Frontal cortex (tissue), 4 donors: Measurements from ENCODE around the gene TPRG1. TPM values are rescaled to one million over a fixed set of nuclear protein-coding genes. Genes with fewer than 3 reads are reported as not detected.

Source experiments
- DNase-seq, 2 donors: peaks; one replicate each; pipeline ENCODE4 v3.0.0; 2012; ENCODE audit warnings: low spot score in 2 of 2
- FAIRE-seq: peaks from 2 replicates; lab custom pipeline; 2012; peaks lifted over from hg19 to GRCh38; lab: Jason Lieb, UNC
- total RNA-seq: library from RNA; depleted of rRNA; stranded (reverse); fragments of >200 nt; gene quantifications from one replicate; pipeline ENCODE4 v1.2.3, GENCODE V29; 2014
- donor health status: control.
- donor health status: control.
- donor health status: control.

Gene TPRG1
- total RNA-seq, result 1.2 TPM

GRCh38 chr3:189171707-189172106 lies at the start of gene TPRG1:
Gene TPRG1, plus strand, starts transcription at chr3:189171971. Its CDS starts 35,414 bp downstream, at chr3:189207385.
- DNase-seq (no peak), FAIRE-seq (no peak)

- DNase-seq (no peak), FAIRE-seq (no peak)
These were observed 49.7 kb upstream of the TPRG1 start for GRCh38 chr3:189122110-189122509.

GRCh38 chr3:189122526-189123205 lies 49.1 kb upstream of the TPRG1 start:
- no peak for FAIRE-seq
- no peak for DNase-seq

DNA sequence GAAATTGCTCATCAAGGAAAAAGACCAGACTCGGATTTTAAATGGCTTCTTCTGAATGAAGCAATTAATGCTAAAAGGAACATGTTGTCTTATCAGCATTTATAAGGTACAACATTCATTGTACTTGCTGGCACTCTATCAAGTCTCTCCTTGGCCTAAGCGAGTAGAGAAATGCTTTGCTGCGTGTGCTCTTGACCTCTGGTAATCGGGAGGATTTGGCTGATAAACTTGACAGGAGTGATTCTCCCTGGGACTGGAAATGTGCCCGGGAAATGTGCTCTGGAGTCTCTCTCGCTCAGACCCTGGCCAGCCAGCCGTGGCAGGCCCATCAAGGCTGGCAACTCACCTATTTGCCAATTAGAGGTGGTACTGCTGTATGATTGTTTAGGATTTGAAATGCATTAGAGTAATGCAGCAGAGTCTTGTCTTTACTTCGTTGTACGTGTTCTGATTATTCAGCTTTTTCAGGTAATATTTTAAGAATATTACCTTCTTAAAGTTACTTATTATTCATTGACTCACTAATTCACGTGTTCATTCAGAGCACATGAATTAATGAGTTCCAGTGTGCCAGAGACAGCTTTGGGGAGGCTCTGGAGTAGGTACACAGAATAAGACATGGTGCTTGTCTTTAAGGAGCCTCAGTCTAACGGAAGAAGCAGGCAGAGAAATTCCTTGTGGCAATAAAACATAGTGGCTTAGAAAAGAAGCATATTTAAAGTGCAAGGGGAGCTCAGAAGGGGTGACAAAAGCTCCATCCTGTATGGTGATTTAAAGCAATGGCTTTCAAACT lies 48.0 kb upstream of the TPRG1 start:
- DNase-seq, result no peak
- FAIRE-seq, result no peak

DNA sequence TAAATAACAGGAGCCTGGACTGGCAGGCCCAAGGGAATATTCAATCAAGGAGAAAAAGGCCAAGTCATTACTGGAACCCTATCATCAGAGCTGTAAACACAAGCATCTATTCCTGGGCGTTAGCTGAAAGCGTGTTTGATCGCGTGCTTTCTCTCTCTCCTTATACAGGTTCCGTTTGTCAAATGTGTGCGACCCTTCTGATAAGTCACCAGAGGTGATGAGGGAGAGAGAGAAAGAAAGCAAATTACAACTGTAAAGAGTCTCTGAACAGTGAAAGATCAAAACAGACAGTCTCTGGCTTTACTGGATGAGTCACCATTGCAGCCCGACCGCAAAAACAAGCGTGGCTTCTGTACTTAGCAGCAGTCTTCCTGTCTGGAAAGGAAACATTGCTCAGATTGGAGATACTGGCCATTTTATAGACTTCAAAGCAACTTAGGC lies 39.5 kb upstream of the TPRG1 start:
- no peak for FAIRE-seq
- DNase-seq, result no peak

DNA sequence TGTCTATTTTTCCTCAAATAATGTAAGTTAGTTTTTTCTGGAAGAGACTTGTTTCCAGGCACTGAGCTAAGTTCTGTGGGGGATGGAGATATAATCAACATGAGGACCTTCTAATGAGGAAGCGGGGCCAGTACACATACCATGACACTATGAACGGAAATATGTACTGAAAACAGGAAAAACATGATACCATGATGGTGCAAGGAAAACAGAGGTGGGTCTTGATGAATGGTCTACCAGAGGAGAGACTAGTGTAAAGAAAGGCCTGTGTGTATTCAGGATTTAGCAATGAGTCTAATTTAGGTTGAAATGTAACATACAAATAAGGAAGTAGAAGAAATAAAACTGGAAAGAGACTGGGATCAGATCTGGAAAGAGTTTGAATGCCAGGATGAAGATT lies 38.9 kb upstream of the TPRG1 start:
- DNase-seq (no peak), FAIRE-seq (no peak)

DNA sequence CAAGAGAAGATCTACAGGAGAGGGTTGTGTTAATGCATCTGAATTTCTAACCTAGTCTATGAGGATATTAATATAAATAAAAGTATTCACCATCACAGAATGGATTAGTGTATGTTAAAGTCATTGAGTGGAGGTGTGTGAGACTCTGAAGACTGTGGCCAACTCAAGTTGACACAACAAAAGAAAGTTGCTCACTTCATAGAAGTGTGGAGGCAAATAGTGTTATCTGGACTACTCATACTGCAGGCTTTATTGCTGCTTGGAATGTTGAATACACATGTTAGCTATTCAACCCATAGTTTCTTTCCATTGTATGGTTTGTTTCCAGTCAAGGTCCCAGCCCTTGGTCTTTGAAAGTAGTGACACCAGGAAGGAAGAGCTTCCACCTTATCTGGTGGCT lies 38.0 kb upstream of the TPRG1 start:
- DNase-seq, result no peak
- FAIRE-seq, result no peak

GRCh38 chr3:189137416-189137815 lies 34.4 kb upstream of the TPRG1 start:
- DNase-seq, result no peak
- no peak for FAIRE-seq

GRCh38 chr3:189138901-189139610 lies 32.7 kb upstream of the TPRG1 start:
- FAIRE-seq (no peak), DNase-seq (no peak)

DNA sequence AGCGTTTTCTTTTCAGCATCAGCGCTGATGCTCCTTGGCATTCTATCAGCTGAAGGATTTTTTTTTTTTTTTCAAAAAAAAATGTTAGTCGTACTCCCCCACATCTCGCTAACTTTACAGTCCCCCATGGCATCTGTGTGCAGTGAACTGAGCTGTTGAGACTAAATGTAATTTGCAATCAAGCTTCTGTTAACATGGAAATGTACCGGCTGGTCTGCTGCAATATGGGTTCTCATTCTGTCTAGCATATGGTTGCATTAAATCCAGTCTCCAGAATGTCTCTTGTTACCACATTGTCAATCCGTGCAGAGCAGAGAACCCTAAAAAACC lies 32.2 kb upstream of the TPRG1 start:
- DNase-seq, result no peak

DNA sequence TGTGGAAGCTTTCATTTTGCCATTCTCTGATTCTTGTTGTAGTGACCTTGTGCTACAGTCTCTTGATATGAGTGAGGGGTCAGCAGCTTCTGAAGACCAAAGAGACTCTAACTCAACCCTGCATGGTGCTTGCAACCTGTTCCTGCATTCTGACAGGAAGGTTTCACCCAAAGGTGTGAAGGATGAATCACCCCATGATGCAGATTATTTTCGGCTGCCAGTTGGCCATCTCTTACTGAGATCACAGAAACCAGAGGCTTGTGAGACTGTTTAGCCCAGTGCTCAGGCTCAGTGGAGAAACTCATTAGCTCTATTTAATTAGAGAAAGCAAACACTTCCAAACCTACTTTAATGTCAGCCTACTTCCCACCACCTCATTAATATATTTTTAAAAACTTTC lies 29.2 kb upstream of the TPRG1 start:
- FAIRE-seq (no peak), DNase-seq (no peak)

More for the DNA sequence above, 32.2 kb upstream of the TPRG1 start:
- FAIRE-seq, result no peak

GRCh38 chr3:189143321-189143720 lies 28.4 kb upstream of the TPRG1 start:
- DNase-seq (no peak), FAIRE-seq (no peak)

GRCh38 chr3:189143771-189144170 lies 28.0 kb upstream of the TPRG1 start:
- no peak for DNase-seq
- FAIRE-seq, result no peak

DNA sequence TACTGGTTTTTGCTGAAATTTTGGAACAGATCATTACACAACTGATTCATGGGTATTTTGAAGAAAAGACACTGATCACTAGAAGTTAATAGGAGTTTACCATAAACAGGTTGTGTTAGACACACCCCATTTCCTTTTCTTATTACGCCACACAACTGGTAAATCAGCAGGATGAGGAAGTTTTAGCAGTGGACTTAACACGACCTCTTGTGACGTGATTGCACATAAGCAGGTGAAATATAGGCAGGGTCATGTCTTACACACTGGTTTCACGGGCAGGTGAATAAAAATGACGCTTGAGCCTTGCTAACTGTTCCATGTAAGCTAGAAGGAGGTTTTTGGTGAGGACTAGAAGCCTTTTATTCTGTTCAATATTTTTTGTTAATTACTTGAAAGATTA lies 27.1 kb upstream of the TPRG1 start:
- FAIRE-seq (no peak), DNase-seq (no peak)

- FAIRE-seq (no peak), DNase-seq (no peak)
These were observed 24.9 kb upstream of the TPRG1 start for GRCh38 chr3:189146848-189147247.

GRCh38 chr3:189148081-189148507 lies 23.7 kb upstream of the TPRG1 start:
- FAIRE-seq (peak; percentile 70), DNase-seq (peak; percentile 19 to 49)

DNA sequence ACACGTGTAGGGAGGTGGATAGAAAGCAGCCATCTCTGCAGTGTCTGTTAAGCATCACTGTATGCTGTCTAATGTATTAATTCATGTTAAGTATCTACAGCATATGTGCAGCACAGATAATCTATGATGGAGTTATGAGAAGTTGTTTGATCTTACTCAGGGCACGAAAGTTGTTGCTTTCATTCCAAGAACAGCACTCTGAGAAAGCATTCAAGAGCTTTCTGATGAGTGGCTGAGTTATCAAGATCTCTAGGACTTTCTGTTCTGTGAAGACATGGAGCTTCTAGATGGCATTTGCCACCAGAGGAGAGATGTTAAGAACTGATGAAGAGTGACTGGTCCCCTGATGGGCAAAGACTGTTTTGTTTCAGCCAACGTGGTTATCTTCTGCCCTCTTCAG lies 22.6 kb upstream of the TPRG1 start:
- DNase-seq (no peak), FAIRE-seq (no peak)

DNA sequence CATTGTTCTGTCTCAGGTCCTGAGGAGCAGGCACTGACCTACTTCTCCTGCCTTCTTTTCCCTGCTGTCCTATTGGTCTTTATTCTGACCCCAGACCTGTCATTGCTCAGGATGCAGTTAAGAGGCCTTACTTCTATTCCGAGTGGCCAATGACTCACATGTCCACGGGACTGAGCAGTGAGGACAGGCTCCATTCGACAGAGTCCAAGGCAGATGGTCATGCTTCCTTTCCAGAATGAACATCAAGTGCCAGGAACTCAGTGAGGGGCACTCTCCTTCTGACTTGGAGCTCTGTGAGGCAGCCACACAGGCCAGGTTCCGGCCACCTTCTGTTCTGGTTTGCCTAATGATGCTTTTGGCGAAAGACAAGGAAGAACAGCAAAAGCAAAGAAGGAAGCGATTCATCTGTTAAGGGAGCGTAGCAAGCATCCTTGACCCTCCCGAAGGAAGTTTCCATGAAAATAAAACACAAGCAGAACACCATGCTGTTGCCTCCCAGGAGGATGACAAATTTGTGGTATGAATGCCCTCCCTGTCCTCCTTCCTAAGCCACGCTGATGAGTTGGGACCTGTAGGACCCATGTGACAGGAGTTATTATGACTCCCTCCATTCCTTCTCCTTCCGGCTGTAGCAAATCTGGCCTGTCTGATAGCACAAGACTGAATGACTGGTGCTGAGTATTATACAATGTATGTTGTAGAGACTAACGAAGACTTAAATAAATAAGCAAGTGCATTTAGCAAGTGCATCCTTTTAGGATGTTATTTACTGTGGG lies 14.4 kb upstream of the TPRG1 start:
- FAIRE-seq, result no peak
- no peak for DNase-seq

GRCh38 chr3:189158034-189158433 lies 13.7 kb upstream of the TPRG1 start:
- FAIRE-seq, result no peak
- DNase-seq, result no peak
